BJ (cell line): ENCODE data around the gene SPATA31A1. TPM values are rescaled to one million over a fixed set of nuclear protein-coding genes. Genes with fewer than 3 reads are reported as not detected.
"Not testable (repeated sequence)": the region's sequence is repeated elsewhere in the genome, so short reads cannot be mapped to it uniquely, and the experiment has no call there.

ENCODE experiments used
- CTCF ChIA-PET: fragments of 350-600 bp; formaldehyde crosslinking; extraction: SDS; loops from one replicate; lab custom pipeline; 2021; ENCODE audit warnings: antibody characterized with exemption, inconsistent platforms; lab: Yijun Ruan, JAX
- POLR2A ChIA-PET: fragments of 300-600 bp; sonication (Branson Sonifier 250); formaldehyde crosslinking; extraction: SDS; loops from one replicate; lab custom pipeline; 2021; ENCODE audit warnings: antibody characterized with exemption; lab: Charles Lee
- DNase-seq: peaks from one replicate; pipeline ENCODE4 v3.0.0-alpha.2; 2011; ENCODE audit warnings: low read depth
- H3K27me3 ChIP-seq: 2 replicates; pipeline ENCODE4 v1.6.0; 2011; ENCODE audit warnings: low read length; ENCODE audit not compliant: control insufficient read depth, insufficient read depth
- H3K36me3 ChIP-seq: 2 replicates; pipeline ENCODE4 v1.5.1; 2011; ENCODE audit warnings: low read length; ENCODE audit not compliant: control insufficient read depth, insufficient read depth
- H3K4me3 ChIP-seq: 2 replicates; pipeline ENCODE4 v1.5.1; 2011; ENCODE audit warnings: low read depth, mild to moderate bottlenecking, control low read depth, low read length
- polyA minus RNA-seq: library from RNA; depleted of rRNA, polyadenylated mRNA; stranded (reverse); fragments of >200 nt; gene quantifications from 2 replicates; pipeline ENCODE4 v1.2.3, GENCODE V29; 2011; rRNA and poly(A)+ RNA removed
- polyA plus RNA-seq: library from polyadenylated mRNA; depleted of rRNA; stranded (reverse); fragments of >200 nt; gene quantifications from 2 replicates; pipeline ENCODE4 v1.2.3, GENCODE V29; 2011; rRNA removed

The SPATA31A1 gene
- polyA plus RNA-seq (not detected in 2 replicates), polyA minus RNA-seq (not detected in 2 replicates)

GRCh38 chr9:39355369-39355768 lies at the start of gene SPATA31A1:
SPATA31A1 (plus strand) TSS chr9:39355669; CDS start chr9:39355731, 62 bp downstream.
- H3K27me3 ChIP-seq, DNase-seq, H3K36me3 ChIP-seq, CTCF ChIA-PET, H3K4me3 ChIP-seq, POLR2A ChIA-PET: not testable (repeated sequence)

DNA sequence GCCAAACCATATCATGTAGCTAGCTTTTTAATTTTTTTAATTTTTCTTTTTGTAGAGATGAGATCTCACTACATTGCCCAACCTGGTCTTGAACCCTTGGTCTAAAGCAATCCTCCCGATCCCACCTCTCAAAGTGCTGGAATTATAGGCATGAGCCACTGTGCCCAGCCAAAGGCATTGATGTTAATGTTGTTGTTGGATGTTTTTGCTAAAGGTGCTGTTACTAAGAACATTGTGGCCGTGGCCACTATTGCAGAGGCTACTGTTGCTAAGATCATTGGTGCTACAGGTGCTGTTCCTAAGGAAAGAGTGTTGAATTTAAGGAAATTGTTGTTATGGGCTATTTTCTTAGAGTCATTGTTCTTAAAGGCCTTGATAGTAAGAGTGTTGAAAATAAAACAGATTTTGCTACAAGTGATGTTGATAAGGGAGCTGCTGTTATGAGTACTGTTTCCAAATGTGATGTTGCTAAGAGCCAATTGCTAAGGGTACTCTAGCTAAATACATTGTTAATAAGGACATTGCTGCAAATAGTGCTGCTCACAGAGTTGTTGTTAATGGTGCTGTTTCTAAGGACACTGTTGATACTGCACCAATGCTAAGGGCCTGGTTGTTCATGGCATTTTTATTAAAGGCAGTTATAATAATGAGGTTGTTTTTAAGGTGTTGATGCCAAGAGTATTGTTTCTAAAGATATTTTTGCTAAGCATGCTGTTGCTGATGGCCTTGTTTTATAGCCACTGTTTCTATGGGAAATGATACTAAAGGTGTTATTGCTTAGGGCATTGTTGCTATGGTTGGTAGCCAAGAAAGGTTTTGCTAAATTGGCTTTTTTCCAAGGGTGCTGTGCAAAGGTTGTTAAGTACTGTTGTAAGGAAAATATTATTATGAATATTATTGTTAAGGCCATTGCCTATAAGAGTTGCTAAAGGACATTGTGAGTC lies 52.1 kb downstream of the SPATA31A1 start:
- H3K27me3 ChIP-seq, DNase-seq, POLR2A ChIA-PET, H3K36me3 ChIP-seq, CTCF ChIA-PET, H3K4me3 ChIP-seq: not testable (repeated sequence)

GRCh38 chr9:39411254-39411940 lies 55.9 kb downstream of the SPATA31A1 start:
- DNase-seq, CTCF ChIA-PET, H3K27me3 ChIP-seq, POLR2A ChIA-PET, H3K36me3 ChIP-seq, H3K4me3 ChIP-seq: not testable (repeated sequence)

Other genes starting within 250 kb of the SPATA31A1 start
- 0.27 and 0.32 TPM in 2 replicates for gene CNTNAP3, start 67.5 kb upstream of the SPATA31A1 start, polyA plus RNA-seq